Erythroblast (primary cell): ENCODE data around the gene PVR.

Experiments
- GATA1 ChIP-seq: IDR thresholded peaks from 2 replicates; pipeline ENCODE4 v1.6.1; 2011; ENCODE audit warnings: low read depth, mild to moderate bottlenecking, control low read depth, low read length, moderate library complexity
- POLR2A ChIP-seq: IDR thresholded peaks from 2 replicates; pipeline ENCODE4 v1.6.1; 2011; ENCODE audit warnings: mild to moderate bottlenecking, low read length

DNA sequence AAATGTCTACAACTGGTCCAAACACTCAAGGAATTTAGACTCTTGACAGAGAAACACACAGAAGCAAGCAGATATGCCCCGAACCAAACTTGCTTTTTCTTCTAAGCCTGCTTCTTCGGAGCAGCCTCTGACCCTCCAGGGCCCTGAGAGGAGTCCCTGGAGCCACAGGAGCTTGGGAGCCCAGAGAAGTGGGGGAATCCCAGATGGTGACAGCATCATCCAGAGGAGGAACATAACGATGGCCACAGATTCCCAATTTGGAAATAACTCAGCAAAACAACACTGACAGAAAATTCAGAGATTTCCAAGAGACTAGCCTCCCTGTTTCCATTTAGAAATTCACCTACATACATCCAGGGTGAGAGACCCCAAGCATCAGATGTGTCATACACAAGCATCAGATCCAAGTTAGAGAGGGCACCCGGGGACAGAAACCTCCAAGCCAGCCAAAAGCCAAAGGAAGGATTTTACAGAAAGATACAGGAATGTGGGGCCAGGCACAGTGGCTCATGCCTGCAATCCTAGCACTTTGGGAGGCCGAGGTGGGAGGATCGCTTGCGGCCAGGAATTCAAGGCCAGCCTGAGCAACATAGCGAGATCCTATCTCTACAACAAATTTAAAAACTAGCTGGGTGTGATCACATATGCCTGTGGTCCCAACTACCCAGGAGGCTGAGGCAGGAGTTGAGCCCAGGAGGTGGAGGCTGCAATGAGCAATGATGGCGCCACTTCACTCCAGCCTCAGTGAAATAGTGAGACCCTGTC lies 2.0 kb upstream of the PVR start:
- TF ChIP-seq POLR2A, result no peak
- no peak for TF ChIP-seq GATA1
